Superior temporal gyrus (tissue), 1 donor: Measurements from ENCODE around the gene EVC2.

Experiments
- DNase-seq: peaks from one replicate; pipeline ENCODE4 v3.0.0-alpha.2; 2016; ENCODE audit errors: extremely low spot score

Gene EVC2

DNA sequence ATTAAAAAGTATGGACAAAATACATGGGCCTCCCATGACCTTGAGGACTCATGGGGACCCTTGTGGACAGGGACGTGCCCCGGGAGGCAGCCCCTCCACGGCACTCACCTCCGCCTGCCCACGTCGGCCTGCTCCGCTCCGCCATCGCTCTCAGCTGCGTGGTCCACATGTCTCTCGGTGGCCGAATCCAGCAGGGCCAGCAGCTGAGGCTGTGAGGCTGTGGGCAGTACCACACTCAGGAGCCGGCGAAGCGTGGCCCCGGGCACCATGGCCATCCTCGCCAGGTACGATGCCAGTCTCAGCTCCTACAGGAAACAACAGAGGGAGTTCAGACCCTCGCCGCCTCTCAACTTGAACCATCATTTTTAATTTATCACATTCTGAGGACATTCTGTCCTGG, 140.0 kb downstream of the EVC2 start:
- DNase-seq: no peak

- DNase-seq: no peak
Measured at GRCh38 chr4:5566991-5567390, 141.4 kb downstream of the EVC2 start.

GRCh38 chr4:5566526-5566925, 141.8 kb downstream of the EVC2 start:
- no peak for DNase-seq

DNA sequence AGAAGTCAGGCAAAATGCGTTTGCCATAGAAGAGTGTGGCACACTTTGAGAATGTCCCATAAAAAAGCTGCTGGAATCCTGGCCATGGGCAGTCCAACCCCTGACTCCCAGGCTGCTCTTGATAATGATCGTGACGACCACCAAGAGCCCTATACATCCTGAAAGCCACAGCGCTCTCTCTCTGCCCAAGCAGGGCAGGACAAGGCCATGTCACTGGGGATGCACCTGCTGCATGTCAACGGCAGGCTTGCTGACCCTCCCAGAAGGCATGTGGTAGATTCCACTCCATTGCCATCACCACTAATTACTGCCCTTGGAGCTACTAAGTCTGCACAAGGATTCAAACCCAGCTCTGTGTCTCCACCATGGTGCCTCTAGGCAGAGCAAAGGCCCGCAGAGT, 144.5 kb downstream of the EVC2 start:
- DNase-seq: no peak

- DNase-seq: no peak
Measured at GRCh38 chr4:5562476-5562875, 145.9 kb downstream of the EVC2 start.

DNA sequence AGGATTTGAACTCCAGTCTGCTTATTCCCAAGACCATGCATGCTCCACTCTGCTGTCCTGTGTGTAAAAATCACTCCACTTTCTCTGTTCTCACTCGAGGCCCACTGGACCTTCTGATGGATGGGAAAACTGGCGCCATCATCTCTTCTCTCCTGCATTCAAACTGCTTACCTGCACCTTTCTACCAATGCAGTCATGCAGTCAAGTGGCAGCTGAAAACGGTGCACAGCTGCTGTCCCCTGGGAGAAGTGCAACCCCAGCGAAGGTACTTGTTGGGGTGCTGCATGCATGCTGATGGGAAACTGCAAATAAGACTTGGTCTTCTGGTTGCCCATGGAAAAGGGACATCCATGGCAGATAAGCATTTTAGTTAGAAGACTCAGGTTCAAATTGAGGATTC, 147.1 kb downstream of the EVC2 start:
- no peak for DNase-seq

DNA sequence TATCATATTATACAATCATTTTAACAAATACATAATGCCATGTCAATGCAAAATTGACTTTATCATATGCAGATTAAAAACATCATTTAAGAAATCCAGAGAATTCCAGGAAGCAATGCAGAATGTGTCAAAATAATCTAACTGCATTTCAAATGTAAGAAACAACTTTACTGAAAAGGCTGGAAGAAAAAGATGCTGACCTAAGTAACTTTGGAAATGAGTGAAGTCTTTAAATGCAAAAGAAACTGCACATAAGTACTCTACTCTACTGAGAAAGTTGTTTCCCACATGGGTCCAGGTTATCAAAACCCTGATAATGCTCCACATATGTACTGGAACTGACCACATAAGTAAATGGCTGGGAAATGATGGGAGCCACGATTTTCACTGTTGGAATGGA, 149.9 kb downstream of the EVC2 start:
- DNase-seq: no peak

DNA sequence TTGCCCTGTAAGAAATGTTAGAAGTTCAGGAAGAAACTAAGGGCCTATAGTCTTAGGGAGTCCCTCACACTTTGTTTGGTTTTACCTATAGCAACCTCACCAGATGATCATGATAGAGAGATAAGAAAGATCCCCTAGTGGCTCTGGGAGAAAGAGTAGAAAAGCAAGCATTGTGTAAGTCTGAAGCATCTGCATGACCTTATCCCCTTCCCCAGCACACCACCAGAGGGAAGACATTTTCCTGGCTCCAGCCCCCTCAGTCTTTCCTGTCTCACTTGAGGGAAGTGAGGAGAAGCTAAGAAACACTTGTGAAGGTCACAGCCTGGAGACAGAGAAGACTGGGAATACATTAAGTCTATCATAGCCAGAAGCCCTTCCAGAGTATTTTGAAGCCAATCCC, 154.0 kb downstream of the EVC2 start:
- DNase-seq: no peak

GRCh38 chr4:5553801-5554200, 154.6 kb downstream of the EVC2 start:
- no peak for DNase-seq

DNA sequence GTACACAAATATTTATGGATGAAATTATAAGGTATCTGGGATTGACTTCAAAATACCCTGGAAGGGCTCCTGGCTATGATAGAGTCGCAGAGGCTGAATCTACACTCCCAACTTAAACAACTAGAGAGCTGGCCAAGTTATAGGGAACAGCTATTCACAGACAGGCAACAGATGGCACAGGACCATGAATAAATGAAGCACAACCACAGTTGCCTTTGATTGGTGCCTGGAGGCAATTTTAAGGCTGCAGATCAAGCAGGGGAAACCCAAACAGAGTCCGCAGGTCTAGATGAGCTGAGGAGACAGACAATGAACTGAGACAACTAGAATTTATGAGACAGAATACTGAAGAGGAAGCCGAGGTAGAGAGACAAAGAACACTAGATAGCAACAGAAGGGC, 155.9 kb downstream of the EVC2 start:
- DNase-seq: no peak

GRCh38 chr4:5547651-5548249, 160.6 kb downstream of the EVC2 start:
- DNase-seq: no peak

- DNase-seq: no peak
Measured at GRCh38 chr4:5545271-5545670, 163.1 kb downstream of the EVC2 start.

DNA sequence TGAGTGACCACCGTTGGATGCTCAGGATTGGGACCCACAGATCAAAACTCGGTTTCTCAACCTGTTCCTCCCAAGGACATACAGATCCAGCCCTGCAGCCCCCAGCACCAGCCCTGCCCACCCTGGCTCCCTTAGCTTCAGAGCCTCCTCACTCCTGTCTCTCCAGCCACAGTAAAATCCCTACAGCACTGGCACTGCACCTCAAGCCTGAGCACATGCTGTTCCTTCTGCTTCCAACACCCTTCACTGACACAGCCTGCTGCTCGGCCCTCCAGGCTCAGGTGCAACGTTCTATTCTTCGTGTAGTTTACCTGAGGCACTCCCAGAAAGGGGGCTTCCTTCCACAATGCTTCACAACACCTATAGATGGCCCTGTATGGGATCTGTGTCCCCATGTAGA, 163.6 kb downstream of the EVC2 start:
- no peak for DNase-seq

DNA sequence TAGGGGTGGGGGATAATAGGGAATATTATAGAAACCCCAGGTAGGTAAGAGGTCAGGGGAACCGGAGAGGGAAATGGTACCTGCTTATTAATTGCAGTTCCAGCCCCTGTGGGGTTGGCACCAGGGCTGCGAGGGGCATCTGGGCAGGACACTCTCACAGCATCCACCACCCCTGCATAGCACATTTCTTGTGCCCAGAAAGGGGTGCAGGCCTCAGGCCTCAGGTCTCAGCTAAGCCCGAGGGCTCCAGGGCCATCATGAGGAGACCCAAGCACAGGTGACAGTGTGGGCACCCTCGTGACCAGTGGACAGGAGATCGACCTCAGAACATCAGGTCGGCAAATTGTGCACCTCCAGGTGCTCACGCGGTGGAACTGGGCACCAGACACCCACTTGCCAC, 164.7 kb downstream of the EVC2 start:
- DNase-seq: no peak

DNA sequence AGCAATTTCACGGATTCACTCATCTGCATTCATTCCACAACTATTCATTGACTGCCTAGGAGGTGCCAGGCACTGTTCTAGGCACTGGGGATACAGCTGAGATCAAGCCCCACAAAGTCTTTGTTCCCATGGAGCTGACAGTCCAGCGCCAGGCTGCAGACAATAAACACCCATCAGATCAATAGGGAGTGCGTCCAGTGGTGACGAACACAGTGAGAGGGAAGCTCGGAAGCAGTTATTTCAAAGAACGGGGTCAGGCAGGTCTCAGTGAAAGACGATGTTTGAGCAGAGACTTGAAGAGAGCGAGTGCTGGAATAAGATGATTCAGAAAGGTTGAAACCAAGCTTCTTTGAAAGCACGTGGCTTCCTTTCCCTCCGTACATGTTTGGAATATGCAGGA, 167.2 kb downstream of the EVC2 start:
- no peak for DNase-seq

DNA sequence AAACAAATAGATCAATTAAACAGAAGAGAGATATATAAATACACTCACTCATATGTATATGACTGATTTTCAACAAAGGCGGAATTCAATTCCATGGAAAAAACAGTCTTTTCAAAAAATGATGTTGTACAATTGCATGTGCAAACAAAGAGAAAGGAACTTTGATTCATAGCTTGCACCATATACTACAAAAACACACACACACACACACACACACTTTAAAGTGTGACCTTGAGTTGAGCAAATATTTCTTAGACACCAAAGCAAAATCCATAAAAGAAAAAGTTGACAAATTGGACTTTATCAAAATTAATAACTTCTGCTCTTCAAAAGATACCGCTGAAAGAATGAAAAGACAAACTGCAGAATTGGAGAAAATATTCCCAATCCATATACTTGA, 168.8 kb downstream of the EVC2 start:
- no peak for DNase-seq

GRCh38 chr4:5532100-5532499, 176.3 kb downstream of the EVC2 start:
- DNase-seq: no peak

DNA sequence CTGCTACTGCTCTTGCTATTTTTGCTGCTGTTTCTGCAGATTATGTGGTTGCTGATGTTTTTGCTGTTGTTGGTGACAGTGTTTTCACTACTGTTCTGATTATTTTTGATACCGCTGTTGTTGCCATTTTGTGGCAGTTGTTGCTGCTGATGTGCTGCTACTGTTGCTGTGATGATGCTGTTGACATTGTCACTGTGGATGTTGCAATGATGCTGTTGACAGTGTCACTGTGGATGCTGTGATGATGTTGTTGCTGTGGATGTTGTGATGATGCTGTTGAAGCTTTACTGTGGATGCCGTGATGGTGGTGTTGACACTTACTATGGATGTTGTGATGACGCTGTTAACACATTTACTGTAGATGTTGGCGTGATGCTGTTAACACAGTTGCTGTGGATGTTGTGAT, 180.3 kb downstream of the EVC2 start:
- no peak for DNase-seq

- DNase-seq: no peak
Measured at GRCh38 chr4:5527211-5527610, 181.1 kb downstream of the EVC2 start.

- DNase-seq: no peak
Measured at GRCh38 chr4:5526080-5526846, 182.1 kb downstream of the EVC2 start.

DNA sequence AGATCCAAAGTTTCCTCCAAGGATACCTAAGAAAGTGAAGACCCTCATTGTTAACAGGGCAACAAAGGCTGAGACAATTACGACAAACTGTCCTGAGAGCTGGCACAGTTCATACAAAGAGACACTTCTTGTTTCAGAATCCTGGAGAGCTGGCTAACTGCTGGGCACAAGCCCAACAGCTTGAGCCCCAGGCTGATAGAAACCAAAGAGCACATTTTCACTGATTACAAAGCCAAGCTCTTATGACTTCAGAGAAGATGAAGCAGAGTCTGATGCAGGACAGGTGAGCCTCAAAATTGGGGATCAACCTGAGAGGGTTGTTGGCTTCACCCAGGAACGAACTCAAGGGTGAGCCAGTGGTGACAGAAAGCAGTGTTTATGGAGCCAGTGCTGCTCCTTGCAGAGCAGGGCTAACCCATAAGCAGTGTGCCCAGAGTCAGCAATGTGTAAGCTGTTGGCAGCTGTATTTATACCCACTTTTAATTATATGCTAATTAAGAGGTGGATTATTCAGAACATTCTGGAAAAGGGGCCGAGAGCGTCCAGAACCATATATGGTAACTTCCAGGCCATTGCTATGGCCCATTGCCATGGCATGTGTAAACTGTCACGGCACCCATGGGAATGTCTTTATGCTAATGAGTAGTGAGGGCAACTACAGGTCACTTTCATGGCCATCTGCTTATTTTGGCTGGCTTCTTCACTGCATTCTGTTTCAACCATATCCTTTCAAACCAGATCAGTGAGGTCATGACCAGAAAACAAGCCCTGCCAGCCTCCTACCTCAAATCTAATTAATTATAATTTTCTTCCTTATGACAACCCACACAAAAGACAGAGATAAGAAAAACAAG, 183.7 kb downstream of the EVC2 start:
- DNase-seq: no peak

DNA sequence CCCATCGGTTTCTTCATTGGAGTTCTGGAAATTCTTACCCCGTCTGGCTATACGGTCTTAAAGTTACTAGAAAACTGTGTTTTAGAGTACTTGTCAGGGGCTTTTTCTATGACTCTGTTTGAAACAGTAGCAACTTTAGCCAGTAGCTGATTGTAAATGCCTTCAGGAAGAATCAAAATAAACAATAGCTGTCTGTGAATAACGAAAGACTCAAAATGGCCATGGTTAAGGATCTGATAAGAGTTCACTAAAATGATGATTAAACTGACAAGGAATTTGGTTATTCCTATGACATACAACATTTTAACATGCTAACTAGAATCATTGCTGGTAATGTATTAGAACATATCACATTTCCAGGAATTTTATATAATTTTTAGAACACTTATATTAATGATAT, 191.0 kb downstream of the EVC2 start:
- DNase-seq: no peak

GRCh38 chr4:5515646-5516045, 192.7 kb downstream of the EVC2 start:
- no peak for DNase-seq
